HG02840 (cell line): ENCODE data around the gene UBASH3A.

Experiments used
- ATAC-seq: cut with Tn5 transposase; IDR thresholded peaks from one replicate; pipeline ENCODE4 v1.9.1; 2021; ENCODE audit warnings: mild to moderate bottlenecking, moderate library complexity, moderate number of reproducible peaks; ENCODE audit not compliant: unreplicated experiment, low FRiP score

UBASH3A gene

DNA sequence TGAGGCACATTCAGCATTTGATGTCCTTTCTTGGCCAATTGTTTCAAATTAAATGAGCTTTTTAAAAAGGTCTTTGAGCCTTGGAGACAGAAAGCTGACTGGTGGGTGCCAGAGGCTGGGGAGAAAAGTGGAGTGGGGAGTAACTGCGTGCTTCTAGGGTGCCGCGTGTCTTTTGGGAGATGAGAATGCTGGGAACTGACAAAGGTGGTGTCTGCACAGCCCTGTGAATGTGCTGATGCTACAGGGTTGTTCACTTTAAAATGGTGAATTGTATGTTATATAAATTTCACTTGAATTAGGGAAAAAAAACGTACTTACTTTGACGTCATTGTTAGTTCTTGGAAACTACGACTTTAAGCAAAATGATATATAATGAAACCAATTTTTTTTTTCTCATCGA, 29.2 kb upstream of the UBASH3A start:
- ATAC-seq: no peak

DNA sequence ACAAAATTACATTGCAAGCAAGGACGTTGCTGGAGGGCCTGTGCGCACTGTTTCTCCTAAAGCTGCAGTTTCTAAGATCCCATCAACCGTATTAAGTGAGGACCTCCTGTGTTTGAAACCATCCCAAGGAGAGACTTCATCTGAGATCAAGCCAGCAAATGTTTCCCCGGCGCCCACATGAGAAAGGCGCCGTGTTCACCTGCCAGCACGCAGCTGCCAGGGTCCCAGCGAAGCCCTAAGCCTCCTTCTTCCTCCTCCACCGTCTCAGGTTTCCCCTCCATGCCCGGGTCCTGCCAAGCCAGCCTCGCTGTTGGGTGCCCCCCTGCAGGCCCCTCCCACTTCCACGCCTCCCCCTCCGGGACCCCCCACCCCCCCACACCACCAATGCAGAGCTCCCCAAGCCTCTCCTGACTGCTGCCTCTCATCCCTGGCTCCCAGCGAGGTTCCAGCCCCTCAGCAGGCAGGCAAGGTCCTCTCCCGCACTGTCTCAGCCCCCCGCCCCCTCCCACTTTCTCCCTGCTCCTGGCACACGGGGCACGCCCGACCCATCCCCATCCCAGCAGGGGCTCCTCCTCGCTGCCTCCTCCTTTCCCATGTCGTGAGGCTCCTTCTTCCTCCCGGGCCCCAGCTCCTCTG, 28.7 kb upstream of the UBASH3A start:
- ATAC-seq: no peak

DNA sequence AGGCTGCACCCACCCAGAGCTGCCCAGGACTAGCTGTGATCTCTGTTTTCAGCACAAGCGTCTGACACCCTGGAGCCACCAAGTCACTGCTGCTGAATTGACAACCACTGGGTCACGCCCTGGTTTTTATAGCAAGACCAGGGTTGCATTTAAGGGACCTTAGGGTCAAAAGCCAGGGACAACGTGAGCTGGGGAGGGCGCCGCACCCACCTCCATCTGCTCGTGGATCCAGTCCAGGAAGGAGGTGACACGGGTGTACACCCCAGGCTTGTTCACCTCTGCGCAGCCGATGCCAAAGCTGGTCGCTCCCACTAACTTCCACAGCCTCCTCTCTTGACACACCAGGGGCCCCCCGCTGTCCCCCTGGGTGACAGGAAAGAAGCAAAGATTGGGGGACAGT, 28.2 kb upstream of the UBASH3A start:
- no peak for ATAC-seq

DNA sequence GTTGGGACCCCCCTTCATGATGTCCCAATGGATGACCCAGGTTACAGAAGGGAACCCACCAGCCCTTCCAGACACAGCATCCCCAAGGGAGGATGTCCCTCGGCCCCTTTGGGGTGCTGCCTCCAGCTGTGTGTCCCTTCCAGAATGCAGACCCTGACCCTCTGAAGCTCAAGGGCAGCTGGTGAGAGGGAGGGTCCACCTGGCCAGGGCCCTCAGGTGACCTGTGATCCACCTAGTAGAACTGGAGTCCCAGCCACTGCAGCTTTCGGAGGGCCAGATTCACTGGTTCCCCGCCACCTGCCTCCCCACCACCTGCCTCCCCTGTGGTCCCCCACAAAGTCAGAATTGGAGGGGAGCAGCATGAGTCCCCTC, 27.8 kb upstream of the UBASH3A start:
- no peak for ATAC-seq

DNA sequence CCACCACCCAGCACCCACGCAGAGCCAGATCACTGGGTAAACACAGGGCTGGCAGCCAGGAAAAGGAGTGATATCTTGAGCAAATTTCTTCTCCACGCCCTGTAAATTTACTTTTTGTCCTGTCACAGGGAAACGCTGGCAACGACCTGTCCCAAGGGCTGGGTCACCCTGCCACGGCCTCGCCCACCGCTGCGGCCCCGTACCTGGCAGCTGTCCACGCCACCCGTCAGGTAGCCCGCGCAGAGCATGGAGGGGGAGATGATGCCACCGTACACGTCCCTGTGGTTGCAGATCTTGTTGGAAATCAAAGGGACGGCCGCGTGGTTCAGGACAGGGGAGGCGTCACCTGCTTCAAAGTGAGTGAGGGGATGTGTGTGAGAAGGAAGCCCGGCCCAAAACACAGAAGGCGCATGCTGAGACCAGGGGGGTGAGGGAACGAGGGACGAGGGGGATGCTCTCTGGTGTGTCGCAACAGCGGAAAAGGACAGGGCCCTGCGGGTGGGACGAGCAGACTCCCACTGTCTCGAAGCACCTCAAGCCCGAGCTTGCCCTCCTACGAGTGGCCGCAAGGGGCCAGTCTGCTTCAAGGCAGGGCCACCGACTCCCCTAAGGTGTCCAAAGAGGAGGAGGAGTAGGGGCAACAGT, 27.2 kb upstream of the UBASH3A start:
- ATAC-seq: no peak

DNA sequence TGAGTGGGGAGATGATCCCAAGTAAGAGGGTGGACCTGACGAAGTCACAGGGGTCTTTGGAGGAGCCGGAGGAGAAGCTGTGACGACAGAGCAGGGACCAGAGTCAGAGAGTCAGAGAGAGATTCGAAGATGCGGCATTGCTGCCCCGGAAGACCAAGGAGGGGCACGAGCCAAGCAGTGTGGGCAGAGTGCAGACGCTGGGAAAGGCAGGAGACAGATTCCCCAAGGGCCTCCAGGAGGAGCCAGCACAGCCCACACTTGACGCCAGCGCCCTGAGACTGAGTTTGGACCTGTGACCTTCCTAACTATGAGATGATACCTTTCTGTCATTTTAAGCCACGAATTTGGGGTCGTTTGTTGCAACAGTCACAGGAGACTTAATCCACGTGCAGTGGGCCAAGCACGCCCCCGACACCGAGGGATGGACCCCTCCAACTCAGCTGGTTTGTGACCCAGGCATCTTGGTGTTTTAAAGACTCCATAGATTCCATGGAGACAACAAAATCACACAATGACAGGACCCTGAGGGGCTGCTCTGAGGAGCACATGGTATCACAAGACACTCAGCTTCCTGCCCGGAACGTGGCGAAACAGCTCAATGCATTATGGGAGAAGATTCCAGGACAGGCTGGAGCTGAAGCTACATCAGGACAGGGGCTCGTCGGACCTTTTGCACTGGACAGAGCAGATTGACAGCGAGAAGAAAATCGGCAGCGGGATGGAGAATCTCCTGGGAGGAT, 26.3 kb upstream of the UBASH3A start:
- no peak for ATAC-seq

DNA sequence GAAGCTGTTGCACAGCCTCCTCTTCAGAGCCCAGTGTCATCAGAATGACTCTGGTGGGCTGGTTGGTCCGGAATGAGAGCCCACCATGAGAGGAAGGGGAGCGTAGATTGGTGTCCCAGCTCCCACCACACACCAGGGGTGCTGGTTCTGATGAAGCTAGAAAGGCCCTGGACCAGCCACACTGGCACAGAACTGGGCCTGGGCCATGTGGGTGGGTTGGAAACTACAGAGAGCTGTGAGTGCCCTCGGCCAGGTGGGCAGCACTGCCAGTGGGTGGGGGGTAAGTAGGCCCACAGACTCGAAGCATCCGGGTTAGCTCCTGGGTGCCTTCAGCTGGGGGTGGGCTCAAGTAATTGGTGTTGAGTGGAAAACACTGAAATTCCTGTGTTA, 25.8 kb upstream of the UBASH3A start:
- no peak for ATAC-seq

DNA sequence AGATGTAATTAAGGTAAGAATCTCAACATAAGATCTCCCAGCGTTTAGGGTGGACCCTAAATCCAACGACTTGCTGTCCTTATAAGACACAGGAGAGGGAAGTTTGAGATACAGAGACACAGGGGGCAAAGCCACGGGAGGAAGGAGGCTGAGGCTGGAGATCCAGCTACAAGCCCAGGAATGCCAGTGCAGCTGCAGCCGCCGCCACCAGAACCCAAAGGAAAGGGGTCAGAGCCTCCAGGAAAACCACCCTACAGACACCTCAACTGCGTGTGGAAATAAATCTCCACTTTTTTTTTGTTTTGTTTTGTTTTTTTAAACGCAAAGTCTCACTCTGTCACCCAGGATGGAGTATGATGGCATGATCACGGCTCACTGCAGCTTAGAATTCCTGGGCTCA, 25.3 kb upstream of the UBASH3A start:
- ATAC-seq: no peak

DNA sequence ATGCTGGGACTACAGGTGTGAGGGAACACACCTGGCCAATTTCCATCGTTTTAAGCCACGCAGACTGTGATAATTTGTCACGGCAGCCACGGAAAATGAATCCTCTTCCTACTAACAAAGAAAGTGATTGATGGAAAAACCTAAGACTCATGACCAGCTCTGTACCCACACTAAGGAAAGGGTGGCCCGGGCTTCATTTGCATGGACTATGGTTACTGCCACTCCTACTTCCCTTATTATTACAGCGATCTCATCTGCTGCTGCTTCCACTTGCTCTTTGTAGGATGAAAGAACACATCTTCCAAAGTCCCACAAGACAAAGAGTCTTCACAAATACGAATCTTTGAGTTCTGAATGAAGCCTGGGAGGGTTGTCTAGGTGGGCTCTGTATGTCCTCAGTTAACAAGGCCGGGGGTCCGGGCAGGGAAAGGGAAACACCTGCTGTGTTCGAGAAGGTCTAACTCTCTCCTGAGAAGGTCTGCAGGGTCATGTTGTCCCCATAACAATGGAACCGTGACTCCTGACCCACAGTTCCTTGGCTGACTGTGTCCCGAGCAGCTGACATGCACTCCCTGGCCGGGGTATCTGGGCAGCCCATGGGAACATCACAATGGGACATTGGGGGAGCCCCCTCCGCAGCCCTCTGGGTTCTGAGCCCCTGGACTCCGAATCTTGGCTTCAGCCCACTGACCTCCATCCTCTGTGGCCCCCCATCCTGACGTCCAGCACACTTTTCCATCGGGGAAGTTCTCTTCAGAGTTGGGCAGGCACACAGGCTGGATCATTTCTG, 24.1 kb upstream of the UBASH3A start:
- no peak for ATAC-seq

DNA sequence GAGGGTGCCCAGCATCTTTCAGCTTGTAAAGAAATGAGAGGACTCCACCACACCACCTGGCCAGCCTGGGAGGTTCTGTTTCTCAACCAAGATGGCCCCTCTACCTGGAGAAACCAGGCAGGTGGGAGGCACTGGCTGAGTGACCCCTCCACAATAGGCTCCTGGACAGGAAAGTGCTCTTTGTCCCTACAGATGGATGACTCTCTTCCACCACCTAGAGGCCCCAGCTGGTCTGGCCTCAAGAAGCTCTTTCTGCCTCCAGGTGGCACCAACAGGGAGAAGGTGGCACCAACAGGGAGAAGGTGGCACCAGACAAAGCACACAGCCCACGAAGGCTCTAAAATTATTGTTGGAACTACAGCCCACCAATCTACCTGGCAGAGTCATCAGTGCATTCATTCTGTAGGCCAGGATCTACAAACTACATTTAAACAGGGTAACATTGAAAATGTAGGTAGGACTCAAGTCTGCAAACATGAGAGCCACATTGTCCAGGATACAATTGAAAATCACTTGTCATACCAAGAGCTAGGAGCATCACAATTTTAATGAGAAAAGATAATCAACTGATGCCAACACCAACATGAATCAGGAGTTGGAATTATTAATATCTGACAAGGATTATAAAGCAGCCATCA, 22.2 kb upstream of the UBASH3A start:
- ATAC-seq: no peak

DNA sequence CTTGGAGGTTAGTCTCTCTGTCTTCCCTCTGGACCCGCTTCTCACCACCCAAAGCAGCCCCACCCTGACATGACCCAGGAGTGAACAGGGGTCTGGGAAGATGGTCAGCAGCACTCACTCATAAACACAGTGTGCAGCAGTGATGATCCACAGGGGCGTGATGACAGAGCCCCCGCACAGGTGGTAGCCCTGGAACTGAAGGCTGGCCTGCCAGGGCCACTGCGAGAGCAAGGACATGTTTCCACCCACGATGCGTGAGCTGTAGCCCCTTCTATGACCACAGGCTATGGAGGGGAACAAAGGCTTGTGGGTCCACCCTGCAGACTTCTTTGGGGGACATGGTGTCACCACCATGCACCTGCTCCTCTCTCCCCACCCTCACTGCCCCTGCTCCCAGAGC, 20.8 kb upstream of the UBASH3A start:
- ATAC-seq: no peak

DNA sequence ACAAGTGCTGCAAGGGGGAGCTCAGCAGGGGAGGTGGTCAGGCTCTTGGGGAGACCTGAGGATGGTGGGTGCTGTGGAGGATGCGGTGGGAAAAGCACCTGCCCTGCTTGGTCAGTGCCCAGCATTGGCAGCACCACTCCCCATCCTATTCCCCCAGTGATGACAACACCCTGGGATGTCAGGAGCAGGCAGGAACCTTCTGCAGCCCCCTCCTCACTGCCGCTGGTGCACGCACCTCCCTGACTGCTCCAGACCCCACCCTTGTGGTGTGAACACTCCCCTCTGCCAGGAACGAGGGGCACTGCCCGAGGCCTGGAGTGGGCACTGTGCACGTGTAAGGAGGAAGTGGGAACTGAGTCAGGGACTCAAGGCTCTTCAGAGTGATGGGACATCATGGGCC, 20.4 kb upstream of the UBASH3A start:
- no peak for ATAC-seq

DNA sequence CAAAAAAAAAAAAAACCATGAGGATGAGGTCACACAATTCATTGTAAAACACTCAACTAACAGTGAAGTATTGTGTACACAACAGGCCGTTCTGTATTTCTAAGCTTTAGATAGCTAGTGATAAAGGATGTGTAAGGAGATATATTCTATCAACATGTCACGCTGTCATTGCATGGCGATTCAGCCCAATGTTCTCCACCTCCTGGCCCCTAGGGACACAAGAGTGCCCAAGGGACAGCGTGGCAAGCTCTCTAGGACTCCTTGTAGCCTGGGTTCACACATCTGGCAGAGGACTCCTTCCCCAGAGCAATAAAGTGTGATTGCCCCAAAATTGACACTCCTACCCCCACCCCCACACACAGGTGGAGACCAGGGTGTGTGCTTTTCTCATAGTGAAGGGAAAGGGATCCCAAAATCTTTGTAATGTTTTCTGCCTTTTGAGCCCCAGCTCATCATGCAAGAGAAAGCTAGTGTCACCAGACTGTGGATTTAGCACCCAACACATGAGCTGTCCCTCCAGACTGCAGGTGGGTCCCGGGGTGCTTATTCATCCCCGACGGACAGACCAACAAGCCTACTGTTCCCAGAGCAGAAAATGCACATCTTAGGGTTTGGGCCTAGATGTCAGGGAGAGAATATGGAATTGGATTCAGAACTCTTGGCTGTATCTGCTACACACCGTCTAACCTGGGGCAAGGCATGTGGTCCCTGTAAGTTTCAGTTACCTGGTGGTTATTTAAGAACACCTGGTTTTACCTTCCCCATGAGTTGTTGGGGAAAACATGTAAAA, 19.4 kb upstream of the UBASH3A start:
- no peak for ATAC-seq

DNA sequence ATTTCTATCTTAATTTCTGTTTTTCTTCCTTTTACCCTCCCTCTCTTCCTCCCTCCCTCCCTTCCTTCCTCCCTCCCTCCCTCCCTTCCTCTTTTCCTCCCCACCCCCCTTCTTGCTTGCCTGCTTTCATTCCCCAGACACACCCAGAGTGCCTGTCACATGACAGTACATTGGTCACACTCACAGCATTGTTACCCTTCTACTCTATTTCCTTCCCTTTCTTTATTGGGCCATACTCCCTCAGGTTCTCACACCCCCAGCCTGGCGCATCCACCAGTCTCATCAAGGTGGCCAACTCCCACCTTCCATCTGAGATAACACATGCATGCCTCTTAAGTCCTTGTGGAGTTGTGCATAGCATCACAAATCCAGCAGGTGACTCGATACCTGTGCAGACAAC, 18.7 kb upstream of the UBASH3A start:
- ATAC-seq: no peak

DNA sequence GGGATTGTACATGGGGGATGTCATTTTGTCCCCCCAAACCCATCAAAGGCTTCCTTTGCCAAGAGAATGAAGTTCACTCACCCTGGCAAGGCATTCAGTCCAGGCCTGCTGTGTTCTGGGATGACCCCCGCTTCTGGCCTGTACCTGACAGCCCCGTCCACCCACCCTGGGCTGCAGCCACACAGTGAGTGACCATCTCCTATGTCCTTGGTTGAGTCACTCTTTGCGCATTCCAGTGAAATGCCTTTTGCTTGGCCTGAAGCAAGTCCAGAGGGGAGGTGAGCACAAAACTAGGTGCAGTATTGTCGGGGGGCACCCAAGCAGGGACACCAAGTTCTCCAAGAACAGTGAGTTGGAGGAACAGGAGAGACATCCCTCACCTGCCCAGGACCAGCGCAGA, 18.1 kb upstream of the UBASH3A start:
- no peak for ATAC-seq

DNA sequence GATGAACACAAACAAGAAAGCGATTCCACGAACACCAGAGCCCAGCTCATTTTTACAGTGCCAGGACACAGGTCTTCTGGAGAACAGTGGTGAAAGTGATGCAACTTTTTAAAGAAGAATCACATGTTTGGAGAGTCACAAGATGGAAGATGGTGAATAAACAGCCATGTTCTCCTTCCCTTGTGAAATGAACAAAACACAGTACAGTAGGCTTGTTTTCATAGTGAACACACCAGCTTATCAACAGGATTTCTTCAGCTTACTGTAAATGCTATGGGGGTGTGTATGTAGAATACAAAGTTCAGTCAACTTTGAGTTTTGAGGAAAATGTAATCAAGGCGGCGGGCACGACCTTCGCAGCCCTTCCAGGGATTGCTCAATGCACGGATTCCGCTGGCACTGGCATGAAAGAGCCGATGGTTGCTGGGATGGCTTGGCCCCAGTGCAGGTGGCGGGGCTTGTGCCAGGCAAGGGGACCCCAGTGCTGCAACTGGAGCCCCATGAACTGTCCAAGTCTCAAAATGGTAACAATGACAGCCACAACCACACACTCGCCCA, 17.6 kb upstream of the UBASH3A start:
- no peak for ATAC-seq

DNA sequence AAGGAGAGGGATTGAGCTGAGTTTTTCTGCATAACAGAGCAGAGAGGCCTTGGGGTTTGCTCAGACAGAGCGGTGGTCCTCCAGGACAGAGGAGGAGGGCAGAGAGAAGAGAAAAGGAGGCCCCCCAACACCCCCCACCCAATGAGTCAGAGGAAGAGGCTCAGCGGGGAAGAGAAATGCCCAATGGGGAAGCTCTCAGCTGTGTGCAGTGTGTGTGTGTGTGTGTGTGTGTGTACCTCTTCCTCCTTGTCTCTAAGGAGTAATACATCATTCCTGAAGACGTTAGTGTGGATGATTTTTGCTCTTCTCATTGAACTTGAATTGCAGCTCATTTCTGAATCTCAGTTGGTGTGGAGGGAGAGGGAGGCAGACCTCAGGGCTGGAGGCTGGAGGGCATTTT, 16.5 kb upstream of the UBASH3A start:
- ATAC-seq: no peak

DNA sequence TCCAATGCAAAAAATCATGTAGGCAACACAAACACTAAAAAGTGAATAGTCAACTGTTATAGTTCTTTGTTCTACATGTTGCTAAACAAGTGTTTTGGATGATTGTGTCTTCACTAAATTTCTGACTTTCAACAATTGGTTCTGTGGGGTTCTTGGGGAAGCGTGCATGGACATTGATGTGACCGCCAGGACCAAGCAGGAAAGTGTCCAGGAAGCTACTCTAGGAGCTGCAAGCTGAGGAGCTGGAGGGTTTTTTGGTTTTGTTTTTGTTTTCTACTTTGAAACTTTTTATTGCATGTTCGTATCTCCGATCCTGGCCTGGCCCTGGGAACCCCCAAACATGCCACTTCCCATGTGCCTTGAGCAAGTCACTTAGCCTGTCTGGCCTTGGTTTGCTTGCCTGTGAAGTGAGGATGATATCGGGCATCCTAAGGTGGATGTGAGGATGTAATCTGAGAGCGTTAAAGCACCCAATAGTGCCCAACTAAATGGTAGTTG, 15.8 kb upstream of the UBASH3A start:
- ATAC-seq: no peak

DNA sequence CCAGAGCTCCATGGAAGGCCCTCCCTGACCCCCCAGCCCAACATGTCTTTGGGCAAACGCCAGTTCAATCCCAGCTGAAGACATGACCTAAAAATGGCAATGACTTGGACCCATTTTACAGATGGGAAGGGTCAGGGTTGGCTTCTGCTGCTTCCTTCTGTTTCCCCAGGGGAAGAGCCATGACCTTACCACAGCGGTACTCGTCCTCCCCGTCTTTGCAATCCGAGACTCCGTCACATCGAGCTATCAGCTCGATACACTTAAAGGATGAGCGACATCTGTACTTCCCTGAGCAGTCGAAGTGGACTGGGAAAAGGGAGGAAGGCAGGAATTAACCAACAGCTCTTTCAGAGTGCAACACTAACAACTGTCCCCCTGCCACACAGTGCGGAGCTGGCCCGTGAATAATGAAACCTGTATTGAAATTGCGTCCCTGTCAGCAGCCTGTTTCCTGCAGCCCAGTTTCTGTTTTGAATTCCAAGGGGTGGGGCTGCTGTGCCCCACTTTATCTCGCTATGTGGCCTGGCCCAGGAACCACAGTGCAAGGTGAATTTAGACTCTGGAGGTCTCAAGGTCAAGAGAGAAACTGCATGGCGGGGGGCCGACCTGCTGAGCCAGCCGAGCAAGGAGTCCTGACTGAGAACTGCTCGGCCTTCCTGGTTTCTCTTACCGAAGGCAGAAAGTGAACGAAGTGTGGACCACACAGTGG, 14.8 kb upstream of the UBASH3A start:
- ATAC-seq: no peak
